ENCODE results near the gene TENT4A. TPM values are rescaled to one million over a fixed set of nuclear protein-coding genes. Genes with fewer than 3 reads are reported as not detected.
A peak's percentile ranks its signal among the peaks of the same experiment; 100 is the strongest.

The TENT4A gene
- total and polyA plus RNA-seq, 10 of the 15 experiments (the other 5 are each of a cell fraction or from before 2014, with no cell fraction given), result 1.4 to 30.6 (median 12.5) TPM

DNA sequence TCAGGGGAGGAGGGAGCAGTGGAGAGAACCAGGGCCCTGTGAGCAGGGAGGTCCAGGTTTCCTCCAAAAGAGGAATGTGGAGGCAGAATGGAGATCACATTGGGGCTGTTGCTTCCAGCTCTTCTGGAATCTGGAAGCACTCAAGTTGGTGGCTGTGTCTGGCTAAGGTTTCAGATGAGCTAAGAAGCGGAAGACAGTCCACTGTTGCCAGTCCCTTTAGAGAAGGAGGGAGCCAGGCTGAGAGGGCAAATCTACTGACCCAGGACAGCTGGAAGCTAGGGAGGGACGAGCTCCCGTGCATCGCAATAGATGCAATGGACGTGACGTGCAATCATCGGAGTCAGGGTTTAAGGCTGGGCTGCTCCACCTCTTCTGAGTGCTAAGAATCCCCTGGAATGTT lies 71.2 kb downstream of the TENT4A start:
- no peaks in the 10 kb centered on the region for H3K27me3 ChIP-seq (replicated peaks in 1 of 2; ENCODE audit: control insufficient read depth in 2 of 2, insufficient read depth in 2 of 2, low read length in 1 of 2)
- H3K79me2 ChIP-seq (ENCODE audit: control insufficient read depth, insufficient read depth, low read length), result no peaks in the 10 kb centered on the region
- ATAC-seq (no peak), FAIRE-seq (no peak), DNase-seq (ENCODE audit: low read depth, low spot score) (no peak)
- H3K9ac ChIP-seq (ENCODE audit: control insufficient read depth, insufficient read depth, low read length), result no peak overlapping the region
- H3K27ac ChIP-seq (ENCODE audit: control insufficient read depth, insufficient read depth), result no peak overlapping the region
- intact Hi-C loops (cut with micrococcal nuclease; ENCODE audit: unreplicated experiment) (no loop called here), in situ Hi-C loops (cut with MboI) (no loop called here)
- TF ChIP-seq NR2C1 (IDR thresholded peaks at IDR 0.05), result no peak
- H4K20me1 ChIP-seq (ENCODE audit: control insufficient read depth, insufficient read depth), result no peaks in the 10 kb centered on the region
- RAD21 ChIA-PET (ENCODE audit: unreplicated experiment), result no interaction called here
- H3K4me2 ChIP-seq (ENCODE audit: control insufficient read depth, insufficient read depth), result no peak overlapping the region
- H3K4me3 ChIP-seq, result no peak overlapping the region
- CTCF ChIA-PET, result no interaction called here
- H3K36me3 ChIP-seq (ENCODE audit: control insufficient read depth in 2 of 2, insufficient read depth in 2 of 2, low read length in 1 of 2), result no peaks in the 10 kb centered on the region
- H3K9me3 ChIP-seq (replicated peaks; ENCODE audit: control insufficient read depth, insufficient read depth, low read length), result no peaks in the 10 kb centered on the region; the same call in 2 of the 3 replicates
- SMC1A ChIA-PET (ENCODE audit: uncharacterized antibody, unreplicated experiment), result interaction anchor here (1.3 kb wide), 1 partner anchor 9 kb away, joined by 5 read pairs; no protein-coding TSS in a partner anchor
- no peak overlapping the region for H2AFZ ChIP-seq (ENCODE audit: control insufficient read depth, low read depth, low read length)
- POLR2A ChIA-PET, result no interaction called here
- BruUV-seq (replicated peaks), result no TSS peak
- 52% methylated on average over 7 of the region's 7 CpGs for WGBS (ENCODE audit: insufficient coverage, insufficient replicate concordance, low lambda C conversion rate, missing lambda C conversion rate)
- no peaks in the 10 kb centered on the region for H3K4me1 ChIP-seq (ENCODE audit: control insufficient read depth, insufficient read depth, low read length)

DNA sequence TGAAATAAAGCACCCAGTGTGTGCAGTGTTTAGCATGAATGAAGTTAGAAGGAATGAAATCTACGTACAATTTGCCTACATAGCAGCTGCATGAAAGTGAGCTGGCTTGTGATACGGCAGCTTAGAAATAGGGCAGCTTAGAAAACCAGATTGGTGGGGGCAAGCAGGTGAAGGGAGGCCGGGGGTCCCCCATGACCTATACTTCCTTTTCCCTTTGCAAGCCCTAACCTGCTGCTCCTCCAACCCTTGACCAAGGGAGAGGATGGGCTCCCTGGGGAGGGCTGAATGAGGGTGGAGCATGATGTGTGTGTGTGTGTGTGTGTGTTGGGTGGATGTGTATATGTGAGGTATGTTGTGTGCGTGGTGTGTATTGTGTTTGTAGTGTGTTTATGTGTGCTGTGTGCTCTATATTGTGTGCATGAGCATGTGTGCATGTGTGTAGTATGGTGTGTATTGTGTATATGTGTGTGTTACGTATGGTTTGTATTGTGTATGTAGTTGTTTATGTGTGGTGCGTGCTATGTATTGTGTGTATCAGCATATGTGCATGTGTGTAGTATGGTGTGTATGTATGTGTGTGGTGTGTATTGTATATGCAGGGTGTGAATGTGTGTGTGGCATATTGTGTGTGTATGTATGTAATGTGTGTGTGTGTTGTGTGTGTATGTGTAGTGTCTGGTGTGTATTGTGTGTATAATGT lies 72.1 kb downstream of the TENT4A start:
- Histone ChIP-seq H3K36me3 (ENCODE audit: control insufficient read depth in 2 of 2, insufficient read depth in 2 of 2, low read length in 1 of 2) (no peaks in the 10 kb centered on the region), H3K27me3 (replicated peaks in 1 of 2; ENCODE audit: control insufficient read depth in 2 of 2, insufficient read depth in 2 of 2, low read length in 1 of 2) (no peaks in the 10 kb centered on the region), H3K9ac (ENCODE audit: control insufficient read depth, insufficient read depth, low read length) (no peak overlapping the region), H3K4me2 (ENCODE audit: control insufficient read depth, insufficient read depth) (no peak overlapping the region), H3K4me1 (ENCODE audit: control insufficient read depth, insufficient read depth, low read length) (no peaks in the 10 kb centered on the region), H2AFZ (ENCODE audit: control insufficient read depth, low read depth, low read length) (no peak overlapping the region), H3K79me2 (ENCODE audit: control insufficient read depth, insufficient read depth, low read length) (no peaks in the 10 kb centered on the region), H3K9me3 (replicated peaks; ENCODE audit: control insufficient read depth, insufficient read depth, low read length) (no peaks in the 10 kb centered on the region; the same call in 2 of the 3 replicates), H3K27ac (ENCODE audit: control insufficient read depth, insufficient read depth) (no peak overlapping the region), H3K4me3 (no peak overlapping the region), H4K20me1 (ENCODE audit: control insufficient read depth, insufficient read depth) (no peaks in the 10 kb centered on the region)
- DNase-seq (ENCODE audit: low read depth, low spot score), result no peak
- WGBS (ENCODE audit: insufficient coverage, insufficient replicate concordance, low lambda C conversion rate, missing lambda C conversion rate), result 43% methylated on average over 6 of the region's 6 CpGs
- RAD21 ChIA-PET (ENCODE audit: unreplicated experiment), result no interaction called here
- CTCF ChIA-PET, result no interaction called here
- FAIRE-seq, result no peak
- in situ Hi-C loops (cut with MboI), result no loop called here
- BruUV-seq (replicated peaks), result no TSS peak
- ATAC-seq, result no peak
- POLR2A ChIA-PET, result no interaction called here
- TF ChIP-seq FOS (IDR thresholded peaks at IDR 0.05; ENCODE audit: borderline replicate concordance, extremely low read depth, insufficient read length) (no peak), KAT2A (conservative IDR thresholded peaks at IDR 0.05; ENCODE audit: control insufficient read depth, low read depth, low read length) (no peak), NBN (IDR thresholded peaks at IDR 0.05) (0 out of 2 replicates have a peak, but pooled peaks have one; percentile 19)
- intact Hi-C loops (cut with micrococcal nuclease; ENCODE audit: unreplicated experiment), result no loop called here
- SMC1A ChIA-PET (ENCODE audit: uncharacterized antibody, unreplicated experiment), result interaction anchor here (1.3 kb wide), 1 partner anchor 9 kb away, joined by 5 read pairs; no protein-coding TSS in a partner anchor
